Epithelial cell of proximal tubule (primary cell): ENCODE results near the gene ELP5. TPM values are rescaled to one million over a fixed set of nuclear protein-coding genes. Genes with fewer than 3 reads are reported as not detected.
A peak's percentile ranks its signal among the peaks of the same experiment; 100 is the strongest.

Experiments
- DNase-seq: peaks from one replicate; pipeline ENCODE4 v3.0.0-alpha.2; 2011; ENCODE audit warnings: low read depth
- H3K4me3 ChIP-seq: 2 replicates; pipeline ENCODE4 v1.5.1; 2011; ENCODE audit warnings: low read depth, mild to moderate bottlenecking, low read length
- CTCF ChIP-seq: conservative IDR thresholded peaks from 2 replicates; pipeline ENCODE4 v1.5.1; 2012; ENCODE audit warnings: low read depth, mild to moderate bottlenecking, low read length
- total RNA-seq: library from RNA; depleted of rRNA; stranded (reverse); fragments of >200 nt; gene quantifications from 2 replicates; pipeline ENCODE4 v1.2.3, GENCODE V29; 2015

The ELP5 gene
- total RNA-seq, 1 donor from 2014 or later, result 37.0 TPM

- TF ChIP-seq CTCF, result no peak
- no peak for DNase-seq
- H3K4me3 ChIP-seq, result peak overlapping the region; percentile 73
These were observed 1.1 kb upstream of the ELP5 start for GRCh38 chr17:7250695-7251627.

- TF ChIP-seq CTCF, result no peak
- peak within 1 kb of the TSS; percentile 73 for H3K4me3 ChIP-seq
- DNase-seq, result peak; percentile 97
These were observed 297 bp upstream of the ELP5 start, which contains the start of gene CTDNEP1 for GRCh38 chr17:7251661-7252175. Gene CTDNEP1 (minus strand): TSS chr17:7251734. CDS start chr17:7251296, 438 bp downstream.

GRCh38 chr17:7253082-7253481, 1.1 kb downstream of the ELP5 start:
- no peak for TF ChIP-seq CTCF

GRCh38 chr17:7254511-7254910, 2.5 kb downstream of the ELP5 start:
- DNase-seq, result no peak
- H3K4me3 ChIP-seq, result no peak overlapping the region
- TF ChIP-seq CTCF, result no peak

More at GRCh38 chr17:7253082-7253481, 1.1 kb downstream of the ELP5 start:
- DNase-seq, result no peak
- H3K4me3 ChIP-seq, result peak overlapping the region; percentile 73

GRCh38 chr17:7256766-7257456, 4.9 kb downstream of the ELP5 start:
- H3K4me3 ChIP-seq, result no peak overlapping the region
- no peak for DNase-seq
- no peak for TF ChIP-seq CTCF

- TF ChIP-seq CTCF, result no peak
- no peak overlapping the region for H3K4me3 ChIP-seq
- DNase-seq, result no peak
These were observed 6.9 kb downstream of the ELP5 start for GRCh38 chr17:7258731-7259554.
